RWPE2 (cell line): Measurements from ENCODE around the gene ENO3.
A peak's percentile ranks its signal among the peaks of the same experiment; 100 is the strongest.

ENCODE experiments used
- ATAC-seq: fragments of 200-7000 bp; cut with Tn5 transposase; 3 replicates; pipeline ENCODE4 v1.9.1; 2021; ENCODE audit warnings: low read depth
- DNase-seq: peaks from one replicate; pipeline ENCODE4 v3.0.0-alpha.2; 2020; ENCODE audit warnings: low spot score
- H3K27ac ChIP-seq: fragments of 450-650 bp; 2 replicates; pipeline ENCODE4 v1.5.1; 2017; ENCODE audit warnings: mild to moderate bottlenecking; ENCODE audit not compliant: poor library complexity, severe bottlenecking
- H3K27me3 ChIP-seq: fragments of 250-450 bp; sonication (Bioruptor Pico); 2 replicates; pipeline ENCODE4 v1.5.1; 2021; ENCODE audit warnings: mild to moderate bottlenecking, moderate library complexity; ENCODE audit not compliant: insufficient read depth, poor library complexity, severe bottlenecking
- H3K36me3 ChIP-seq: fragments of 250-450 bp; sonication (Bioruptor Pico); 2 replicates; pipeline ENCODE4 v1.5.1; 2020; ENCODE audit warnings: low read depth, mild to moderate bottlenecking, moderate library complexity
- H3K4me1 ChIP-seq: fragments of 250-450 bp; sonication (Bioruptor Pico); 2 replicates; pipeline ENCODE4 v1.5.1; 2021; ENCODE audit warnings: mild to moderate bottlenecking, moderate library complexity; ENCODE audit not compliant: insufficient read depth, poor library complexity, severe bottlenecking
- H3K4me3 ChIP-seq: fragments of 250-450 bp; sonication (Bioruptor Pico); 2 replicates; pipeline ENCODE4 v1.5.1; 2021; ENCODE audit warnings: mild to moderate bottlenecking, moderate library complexity; ENCODE audit not compliant: severe bottlenecking
- H3K9me3 ChIP-seq: fragments of 250-450 bp; sonication (Bioruptor Pico); 2 replicates; pipeline ENCODE4 v1.5.1; 2021; ENCODE audit warnings: mild to moderate bottlenecking, moderate library complexity; ENCODE audit not compliant: severe bottlenecking
- CTCF ChIP-seq: fragments of 450-650 bp; IDR thresholded peaks from one replicate; pipeline ENCODE4 v1.5.1; 2017; ENCODE audit warnings: mild to moderate bottlenecking, moderate library complexity; ENCODE audit not compliant: poor library complexity, severe bottlenecking

The ENO3 gene

GRCh38 chr17:4932756-4933155 lies 18.2 kb upstream of the ENO3 start:
- no peaks in the 10 kb centered on the region for H3K27me3 ChIP-seq
- no peak for DNase-seq
- no peak for TF ChIP-seq CTCF
- H3K4me3 ChIP-seq: no peak overlapping the region
- ATAC-seq: no peak
- peaks cover 11% of the 10 kb centered on the region for H3K36me3 ChIP-seq
- H3K4me1 ChIP-seq: no peaks in the 10 kb centered on the region
- no peak overlapping the region for H3K27ac ChIP-seq
- H3K9me3 ChIP-seq: no peaks in the 10 kb centered on the region

GRCh38 chr17:4933646-4934045 lies 17.3 kb upstream of the ENO3 start:
- no peaks in the 10 kb centered on the region for H3K9me3 ChIP-seq
- no peak for TF ChIP-seq CTCF
- H3K4me3 ChIP-seq: no peak overlapping the region
- no peak for ATAC-seq
- DNase-seq: no peak
- H3K4me1 ChIP-seq: no peaks in the 10 kb centered on the region
- H3K27me3 ChIP-seq: no peaks in the 10 kb centered on the region
- H3K27ac ChIP-seq: no peak overlapping the region
- peaks cover 20% of the 10 kb centered on the region for H3K36me3 ChIP-seq

GRCh38 chr17:4934173-4934979 lies 16.5 kb upstream of the ENO3 start:
- Histone ChIP-seq H3K27me3 (no peaks in the 10 kb centered on the region), H3K9me3 (no peaks in the 10 kb centered on the region), H3K4me1 (no peaks in the 10 kb centered on the region), H3K36me3 (peaks cover 21% of the 10 kb centered on the region), H3K27ac (no peak overlapping the region), H3K4me3 (no peak overlapping the region)
- DNase-seq: no peak
- peak; percentile 39 for TF ChIP-seq CTCF
- ATAC-seq: peak; percentile 74

GRCh38 chr17:4935650-4936049 lies 15.3 kb upstream of the ENO3 start:
- H3K27me3 ChIP-seq: no peaks in the 10 kb centered on the region
- H3K9me3 ChIP-seq: no peaks in the 10 kb centered on the region
- no peak for ATAC-seq
- no peak overlapping the region for H3K27ac ChIP-seq
- TF ChIP-seq CTCF: no peak
- no peaks in the 10 kb centered on the region for H3K4me1 ChIP-seq
- no peak overlapping the region for H3K4me3 ChIP-seq
- peaks cover 21% of the 10 kb centered on the region for H3K36me3 ChIP-seq
- DNase-seq: no peak

- no peak for ATAC-seq
- no peak overlapping the region for H3K4me3 ChIP-seq
Observed at GRCh38 chr17:4936436-4936835, 14.5 kb upstream of the ENO3 start.

More at GRCh38 chr17:4936436-4936835, 14.5 kb upstream of the ENO3 start:
- no peak for TF ChIP-seq CTCF
- Histone ChIP-seq H3K27ac (no peak overlapping the region), H3K27me3 (no peaks in the 10 kb centered on the region), H3K4me1 (peaks cover 3% of the 10 kb centered on the region), H3K36me3 (peaks cover 24% of the 10 kb centered on the region), H3K9me3 (no peaks in the 10 kb centered on the region)
- DNase-seq: no peak
